Right hindlimb (tissue), 1 donor: ENCODE measurements around the gene FBXO40.

Experiments used
- DNase-seq: peaks from one replicate; pipeline ENCODE4 v3.0.0-alpha.2; 2018

FBXO40 gene

DNA sequence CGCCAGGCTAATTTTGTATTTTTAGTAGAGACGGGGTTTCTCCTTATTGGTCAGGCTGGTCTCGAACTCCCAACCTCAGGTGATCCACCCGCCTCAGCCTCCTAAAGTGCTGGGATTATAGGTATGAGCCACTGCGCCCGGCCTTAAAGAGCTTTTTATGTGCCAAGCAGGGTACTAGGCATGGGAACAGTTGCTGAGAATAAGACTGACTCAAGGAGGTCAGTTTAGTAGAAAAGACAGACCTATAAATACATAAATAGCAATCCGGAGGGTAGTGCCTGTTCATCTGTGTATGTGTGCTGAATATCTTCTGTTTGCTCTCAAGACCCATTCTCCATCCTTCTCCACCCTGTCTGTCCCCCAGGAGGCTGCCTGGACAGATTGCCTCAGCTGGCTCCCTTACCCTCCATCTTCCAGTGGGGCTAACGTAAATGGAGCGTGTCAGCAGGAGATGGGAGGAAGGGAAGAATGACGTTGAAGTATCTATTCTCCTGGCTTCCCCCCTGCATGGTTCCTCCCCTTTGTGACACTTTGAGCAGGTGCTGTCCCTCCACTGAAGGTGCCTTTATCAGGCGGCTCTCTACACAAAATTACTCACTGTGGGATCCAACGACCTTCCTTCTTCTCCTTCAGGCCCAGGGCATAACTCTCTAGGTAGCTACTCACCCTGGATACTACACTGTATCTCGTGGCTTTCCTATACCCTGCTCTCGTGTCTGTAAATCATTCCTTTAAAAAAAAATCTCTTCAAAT, 31.1 kb downstream of the FBXO40 start:
- no peak for DNase-seq

DNA sequence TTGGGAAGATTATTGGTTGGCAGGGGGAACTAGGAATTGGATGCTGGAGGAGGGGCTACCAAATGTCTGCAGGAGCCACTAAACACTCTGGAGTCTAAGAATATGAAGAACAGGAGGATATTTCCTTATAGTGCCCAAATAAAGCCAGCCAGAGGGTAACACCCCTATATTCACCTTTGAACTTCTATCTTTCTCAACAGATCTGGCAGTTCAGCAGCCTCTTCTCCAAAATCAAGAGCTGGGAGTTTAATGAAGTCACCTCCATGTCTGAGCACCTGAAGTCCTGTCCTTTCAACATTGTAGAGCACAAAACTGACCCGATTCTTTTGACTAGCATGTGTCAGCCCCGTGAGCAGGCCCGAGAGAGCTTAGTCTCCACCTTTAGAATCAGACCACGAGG, 33.3 kb downstream of the FBXO40 start:
- no peak for DNase-seq

DNA sequence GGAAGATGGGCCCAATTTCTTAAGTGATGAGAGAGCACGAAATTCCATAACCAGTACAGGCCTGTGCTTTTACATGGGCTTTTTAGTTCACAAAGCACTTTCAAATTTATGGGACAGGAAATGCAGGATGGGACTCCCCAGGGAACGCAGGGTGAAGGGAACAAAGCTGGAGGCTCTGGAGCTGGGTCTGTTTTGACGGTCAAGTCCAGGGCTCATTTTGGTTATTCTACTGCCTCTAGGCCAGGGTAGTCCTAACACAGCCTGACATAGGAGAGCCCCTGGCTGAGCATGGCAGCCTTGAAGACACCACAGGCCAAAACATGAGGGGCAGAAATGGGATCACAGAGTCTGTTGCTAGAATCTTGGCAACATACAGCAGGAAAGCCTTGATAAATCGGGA, 34.0 kb downstream of the FBXO40 start:
- DNase-seq, result no peak

DNA sequence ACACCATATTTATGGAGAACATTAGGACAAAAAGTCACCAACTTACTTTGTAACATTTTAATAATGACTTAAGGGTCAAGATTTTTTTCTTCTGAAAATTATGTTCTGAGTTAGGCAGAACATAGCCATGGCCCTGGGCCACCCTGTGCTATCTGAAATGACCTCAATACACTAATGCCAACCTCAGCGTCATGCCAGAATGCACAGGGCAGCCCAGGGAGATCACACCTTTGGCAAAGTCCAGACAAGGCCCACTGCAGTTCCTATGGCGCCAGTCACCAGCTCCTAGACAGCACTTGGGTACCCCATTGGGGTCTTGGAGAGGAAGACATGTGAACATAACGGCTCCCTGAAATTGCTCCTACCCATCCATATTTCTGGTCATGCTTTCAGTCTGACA, 34.4 kb downstream of the FBXO40 start:
- no peak for DNase-seq

DNA sequence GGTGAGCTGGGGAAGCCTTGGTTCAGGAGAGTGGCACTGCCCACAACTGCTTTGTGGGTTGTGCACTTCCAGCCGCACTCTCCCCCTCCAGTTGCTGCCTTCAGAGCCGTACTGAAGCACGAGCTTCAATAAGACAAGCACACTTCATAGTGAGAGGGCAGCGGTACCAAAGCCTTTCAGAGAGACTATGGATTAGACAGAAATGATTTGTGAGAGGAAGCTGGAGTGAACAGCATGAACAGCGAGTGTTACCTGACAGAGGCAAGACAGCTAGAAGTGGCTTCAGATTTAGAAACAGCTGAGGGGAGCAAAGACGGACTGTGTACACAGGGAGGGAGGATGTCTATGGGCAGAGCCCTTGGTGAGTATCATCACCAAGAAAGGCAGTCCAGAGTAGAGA, 36.4 kb downstream of the FBXO40 start:
- no peak for DNase-seq

DNA sequence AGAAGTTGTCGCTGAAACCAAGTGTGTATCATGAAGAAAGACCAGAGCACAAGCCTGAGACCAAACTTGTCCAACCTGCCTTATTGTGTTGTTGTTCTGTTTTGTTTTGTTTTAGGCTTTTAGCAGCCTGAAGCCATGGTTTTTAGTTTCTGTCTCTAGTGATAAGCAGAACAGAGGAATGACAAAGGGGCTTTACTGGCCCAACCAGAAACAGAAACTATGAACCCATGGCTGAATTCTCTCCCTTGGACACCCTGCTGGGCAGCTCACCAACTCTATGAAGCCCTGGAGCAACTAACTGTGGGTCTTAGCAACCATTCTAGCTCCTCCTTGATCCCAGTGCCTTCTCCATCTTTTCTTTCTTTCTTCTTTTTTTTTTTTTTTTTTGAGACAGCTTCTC, 37.2 kb downstream of the FBXO40 start:
- DNase-seq, result no peak

DNA sequence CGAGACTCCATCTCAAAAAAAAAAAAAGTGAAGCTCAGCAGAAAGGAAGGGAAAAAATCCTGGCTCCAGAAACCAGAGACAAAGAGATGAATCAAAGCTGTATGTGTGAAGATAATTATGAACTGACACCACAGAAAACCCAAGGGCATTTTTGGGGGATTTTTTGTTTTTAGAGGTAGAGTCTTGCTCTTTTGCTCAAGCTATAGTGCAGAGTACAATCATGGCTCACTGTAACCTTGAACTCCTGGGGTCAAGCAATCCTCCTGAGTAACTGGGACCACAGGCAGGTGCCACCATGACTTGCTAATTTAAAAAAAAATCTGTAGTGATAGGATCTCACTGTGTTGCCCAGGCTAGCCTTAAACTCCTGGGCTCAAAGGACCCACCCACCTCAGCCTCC, 44.7 kb downstream of the FBXO40 start:
- no peak for DNase-seq

DNA sequence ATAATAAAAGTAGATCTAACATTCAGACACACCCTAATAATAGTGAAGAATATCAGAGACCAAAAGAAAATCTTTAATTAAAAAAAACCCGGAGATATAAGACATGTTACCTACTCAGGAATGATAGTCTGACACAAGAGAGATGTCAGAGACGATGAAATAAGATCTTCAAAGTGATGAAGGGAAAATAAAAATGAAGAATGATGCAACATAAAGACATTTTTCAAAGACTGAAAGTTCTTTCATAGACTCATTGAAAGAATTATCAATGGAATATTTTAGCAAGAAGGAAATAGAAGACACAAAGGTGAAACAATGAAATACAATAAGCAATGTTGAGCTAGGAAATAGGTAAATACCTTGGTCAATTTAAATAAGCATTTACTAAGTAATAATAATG, 47.9 kb downstream of the FBXO40 start:
- no peak for DNase-seq

DNA sequence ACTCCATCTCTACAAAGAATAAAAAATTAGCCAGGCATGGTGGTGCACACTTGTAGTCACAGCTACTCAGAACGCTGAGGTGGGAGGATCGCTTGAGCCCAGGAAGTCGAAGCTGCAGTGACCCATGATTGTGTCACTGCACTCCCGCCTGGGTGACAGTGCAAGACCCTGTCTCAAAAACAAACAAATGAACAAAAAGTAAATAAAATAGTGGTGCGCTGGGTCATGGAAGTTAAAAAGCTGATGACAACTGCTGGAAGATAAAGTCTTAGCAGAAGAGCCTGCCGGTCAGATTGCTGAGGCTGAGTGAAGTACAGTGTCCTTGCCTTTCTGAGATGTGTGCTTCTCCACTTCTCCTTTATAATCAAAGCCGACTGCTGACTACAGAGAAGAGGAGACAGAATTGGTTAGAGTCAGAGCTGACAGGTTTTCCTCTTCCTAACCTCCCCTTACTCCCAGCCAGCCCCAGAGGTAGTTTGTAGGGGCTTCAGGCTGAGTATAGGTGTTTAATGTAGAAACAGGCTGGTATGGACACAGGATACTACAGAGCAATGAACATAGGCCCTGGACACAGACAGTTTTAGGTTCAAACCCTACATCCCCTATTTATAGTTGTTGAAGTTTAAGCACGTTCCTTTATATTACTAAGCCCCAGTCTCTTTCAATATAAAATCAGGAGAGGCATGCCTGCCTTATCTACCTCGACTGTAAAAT, 49.6 kb downstream of the FBXO40 start:
- no peak for DNase-seq

DNA sequence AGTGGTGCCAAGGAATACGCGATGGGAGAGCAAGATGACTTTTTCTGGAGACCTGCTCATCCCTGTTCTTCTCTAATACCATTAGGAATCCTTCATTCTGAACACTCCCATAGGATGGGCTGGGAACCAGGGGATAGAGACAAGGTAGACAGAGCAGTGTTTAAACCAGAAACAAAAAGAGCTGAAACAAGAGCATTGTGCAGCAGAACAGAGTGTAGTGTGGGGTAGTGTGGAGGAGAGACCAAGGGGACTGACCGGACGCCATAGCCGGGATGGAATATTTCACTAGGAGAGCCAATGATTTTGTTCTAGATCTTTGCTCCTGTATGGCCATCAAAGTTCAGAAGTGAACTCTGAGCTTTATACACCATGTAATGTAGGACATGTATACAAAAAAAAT, 51.9 kb downstream of the FBXO40 start:
- no peak for DNase-seq

DNA sequence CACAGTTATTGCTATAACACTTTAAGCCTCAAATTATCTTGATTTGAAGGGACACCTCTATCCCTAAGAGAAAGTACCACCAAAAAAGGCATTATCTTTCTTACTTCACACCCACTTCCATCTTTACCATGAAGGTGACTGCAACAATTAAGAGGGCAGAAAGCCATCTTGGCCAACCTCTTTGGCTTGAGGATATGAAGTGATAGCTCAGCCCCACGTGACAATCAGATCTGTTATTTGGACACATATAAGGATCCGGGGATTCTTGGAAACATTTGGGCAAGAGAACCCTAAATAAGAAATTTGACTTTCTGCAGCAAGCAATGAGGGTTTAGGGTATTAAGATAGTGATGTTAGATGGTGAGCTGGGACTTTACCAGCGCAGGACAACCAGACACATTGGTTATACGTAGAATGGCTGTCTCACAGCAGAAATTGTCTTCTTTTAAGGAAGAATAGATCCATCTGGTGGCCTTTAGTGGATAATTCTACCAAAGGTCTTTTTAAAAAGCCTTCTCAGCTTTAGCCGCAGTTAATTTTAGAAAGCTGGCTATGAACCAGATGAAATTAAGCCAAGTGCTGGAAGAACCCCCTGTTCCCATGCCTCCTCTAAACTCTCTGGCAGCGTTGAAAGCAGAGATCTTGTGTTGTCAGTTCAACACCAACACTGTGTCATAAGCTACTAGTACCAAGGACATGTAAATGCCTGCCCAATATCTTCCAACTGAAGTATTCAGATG, 55.2 kb downstream of the FBXO40 start:
- no peak for DNase-seq

DNA sequence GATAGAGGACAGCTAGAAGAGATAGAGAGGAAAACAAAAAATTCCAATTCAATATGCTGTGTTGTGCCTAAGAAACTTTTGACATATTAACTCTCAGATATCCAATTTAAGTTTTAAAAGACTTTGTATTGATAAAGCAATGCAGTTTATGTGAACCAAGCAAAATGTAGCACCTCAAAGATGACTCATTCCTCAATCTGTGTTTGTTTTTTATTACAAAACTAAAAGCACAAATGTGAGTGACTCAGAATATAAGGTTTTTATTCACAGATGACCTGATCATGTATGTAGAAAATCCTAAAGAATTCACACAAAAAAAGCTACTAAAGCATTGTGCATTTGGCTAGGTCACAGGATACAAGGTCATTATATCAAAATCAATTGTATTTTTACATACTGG, 56.5 kb downstream of the FBXO40 start:
- DNase-seq, result no peak

DNA sequence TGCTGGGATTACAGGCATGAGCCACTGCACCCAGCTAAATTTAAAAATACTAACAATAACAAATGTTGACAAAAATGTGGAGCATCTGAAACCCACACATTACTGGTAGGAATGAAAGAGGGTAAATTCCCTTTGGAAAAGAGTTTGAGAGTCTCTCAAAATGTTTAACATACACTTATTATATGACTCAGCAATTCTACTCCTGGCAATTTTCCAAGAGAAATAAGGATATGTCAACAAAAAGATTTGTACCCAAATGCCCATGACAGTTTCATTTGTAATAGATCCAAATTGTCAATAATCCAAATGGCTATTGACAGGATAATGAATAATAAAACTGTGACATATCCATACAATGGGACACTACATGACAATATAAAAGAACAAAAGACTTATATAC, 58.5 kb downstream of the FBXO40 start:
- DNase-seq, result no peak

DNA sequence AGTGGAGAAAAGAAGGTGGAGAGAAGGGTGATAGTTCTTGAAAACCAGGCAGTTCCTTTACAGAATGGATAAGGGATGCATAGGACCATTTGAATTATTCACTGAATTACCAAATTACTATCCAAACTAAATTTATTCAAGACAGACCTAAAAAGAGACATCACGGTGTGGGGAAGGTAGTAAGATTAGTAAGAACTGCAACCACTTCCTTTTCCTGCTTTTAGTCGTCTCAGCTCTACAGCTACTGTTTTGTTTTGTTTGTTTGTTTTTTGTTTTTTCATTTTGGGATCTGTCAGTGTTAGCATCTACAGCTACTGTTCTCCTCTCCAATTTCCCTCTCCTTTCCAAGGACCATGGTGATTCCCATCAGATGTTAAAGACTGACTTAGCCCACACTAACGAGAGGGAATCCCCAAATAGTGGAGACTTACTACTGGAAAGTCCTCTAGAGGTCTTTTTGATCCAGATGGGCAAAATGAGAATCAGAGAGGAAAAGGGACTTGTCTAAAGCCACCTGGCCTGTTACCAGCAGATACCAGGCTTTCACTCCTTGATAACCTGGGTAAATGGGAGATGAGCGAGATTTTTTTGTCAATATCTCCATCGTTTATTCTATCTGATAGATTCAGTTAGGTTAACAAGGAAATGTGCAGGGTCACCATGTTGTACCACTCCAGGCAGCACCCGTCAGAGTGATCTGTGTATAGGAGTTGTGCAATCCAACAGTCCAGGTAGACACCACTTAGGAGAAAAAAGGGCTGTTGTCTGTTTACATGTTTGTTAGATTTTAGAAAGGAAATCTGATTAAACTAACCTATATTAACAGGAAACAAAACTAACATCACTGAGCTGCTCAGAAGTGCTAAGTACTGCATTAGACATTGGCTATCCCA, 61.6 kb downstream of the FBXO40 start:
- DNase-seq, result no peak

DNA sequence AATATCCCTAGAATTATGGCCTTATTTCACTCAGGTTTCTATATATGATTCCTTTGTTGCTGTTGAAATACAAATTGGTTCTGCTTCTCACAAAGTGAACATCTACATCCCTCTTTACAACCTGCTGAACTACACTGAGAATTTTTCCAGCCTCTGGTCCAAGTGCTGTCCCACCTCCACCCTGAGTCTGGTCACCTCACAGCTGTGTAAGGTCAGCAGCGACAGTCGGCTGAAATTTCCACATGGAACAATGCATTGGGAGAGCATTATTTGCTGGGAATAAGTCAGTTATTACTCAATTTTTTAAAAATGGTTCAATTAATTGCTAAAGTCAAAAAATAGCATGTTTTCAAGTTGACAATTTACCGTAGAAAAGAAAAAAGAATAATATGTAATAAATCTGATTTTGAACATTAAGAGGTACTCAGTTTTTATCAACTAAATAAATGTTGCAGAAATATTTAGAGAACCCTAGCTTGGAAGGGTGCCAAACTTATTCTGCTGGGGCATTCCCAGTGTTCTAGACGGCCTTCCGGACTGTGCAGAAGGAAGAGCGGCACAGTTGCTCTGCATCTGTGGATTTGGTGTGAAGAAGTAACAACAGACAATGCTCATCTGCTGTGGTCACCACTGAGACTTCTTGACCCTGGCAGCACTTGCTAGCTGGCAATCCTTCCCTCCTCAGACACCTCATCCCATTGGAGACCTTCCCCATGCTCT, 65.7 kb downstream of the FBXO40 start:
- DNase-seq, result no peak

DNA sequence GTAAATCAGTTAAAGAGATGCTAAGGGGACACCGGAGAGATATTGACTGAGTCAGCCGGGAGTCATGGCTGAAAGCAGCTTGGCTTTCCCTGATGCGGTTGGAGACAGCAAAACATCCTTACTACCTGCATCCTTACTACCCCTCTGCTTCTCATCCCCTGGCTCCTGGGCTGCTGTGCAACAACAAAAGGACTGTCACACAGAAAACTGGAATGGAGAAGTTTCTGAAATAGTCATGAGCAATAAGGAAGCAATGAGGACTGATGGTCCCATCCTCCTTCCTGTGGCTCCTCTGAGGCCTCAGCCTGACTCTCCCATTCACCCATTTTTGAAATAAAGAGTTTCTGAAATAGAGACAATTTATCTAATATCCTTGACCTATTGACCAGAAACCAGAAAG, 66.4 kb downstream of the FBXO40 start:
- DNase-seq, result no peak

DNA sequence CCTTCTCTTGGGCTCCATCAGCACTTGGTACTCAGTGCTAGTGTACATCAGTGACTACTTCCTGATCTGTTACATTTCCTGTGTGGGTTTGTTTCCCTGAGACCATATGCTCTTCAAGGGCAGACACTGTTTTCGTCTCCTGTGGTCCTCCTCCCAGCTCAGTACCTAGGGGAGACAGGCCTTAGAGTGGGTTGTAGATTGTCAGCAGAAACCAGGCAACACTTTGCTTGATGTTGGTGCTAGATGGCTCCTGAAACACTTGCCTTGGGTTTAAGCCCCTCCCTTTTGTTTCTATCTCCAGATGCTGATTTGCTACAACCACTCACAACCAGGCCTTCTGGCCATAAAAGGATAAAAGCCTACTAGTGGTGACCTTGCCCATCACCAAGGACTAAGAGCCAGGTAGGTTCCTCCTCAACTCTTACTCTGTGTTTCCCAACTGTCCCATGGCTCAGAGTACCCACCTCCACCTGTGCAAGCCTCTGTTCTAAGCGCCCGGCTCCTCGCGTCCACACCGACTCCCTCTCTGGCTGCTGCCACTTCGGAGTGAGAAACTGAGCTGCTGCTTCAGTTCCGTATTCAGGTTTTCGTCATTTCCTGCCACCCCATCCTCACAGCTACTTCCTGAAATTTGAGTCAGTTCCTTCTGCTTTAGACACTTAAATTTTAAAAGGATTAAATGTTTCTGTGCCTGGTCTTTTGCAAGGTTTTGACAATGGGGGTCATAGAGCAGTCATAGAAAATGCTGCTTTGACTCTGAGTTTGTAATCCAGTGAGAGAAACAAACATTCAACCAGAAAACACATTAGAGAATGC, 67.4 kb downstream of the FBXO40 start, which contains the start of gene HCLS1:
Gene HCLS1 (minus strand): TSS at position 548 of the 816 bp plus-strand sequence. CDS start 2,556 bp downstream, outside the sequence.
- DNase-seq, result no peak

DNA sequence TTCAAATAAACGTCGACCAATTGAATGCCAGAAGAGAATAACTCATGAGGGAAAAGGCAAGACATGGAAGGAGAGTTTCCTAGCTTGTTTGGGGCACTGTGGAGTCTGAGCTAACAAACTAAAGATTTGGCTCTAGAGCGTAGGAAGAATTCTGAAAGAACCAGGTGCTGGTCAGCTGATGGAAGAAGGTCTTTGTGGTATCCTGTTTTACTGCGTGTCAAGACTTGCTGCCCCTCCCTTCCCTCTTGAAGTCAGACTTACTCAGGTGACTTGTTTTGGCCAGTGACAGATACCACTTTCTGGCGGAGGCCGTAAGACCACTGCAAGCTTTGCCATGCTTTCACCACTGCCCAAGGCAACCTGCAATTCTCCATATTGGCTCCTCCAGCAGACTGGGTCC, 68.2 kb downstream of the FBXO40 start:
- DNase-seq, result no peak

DNA sequence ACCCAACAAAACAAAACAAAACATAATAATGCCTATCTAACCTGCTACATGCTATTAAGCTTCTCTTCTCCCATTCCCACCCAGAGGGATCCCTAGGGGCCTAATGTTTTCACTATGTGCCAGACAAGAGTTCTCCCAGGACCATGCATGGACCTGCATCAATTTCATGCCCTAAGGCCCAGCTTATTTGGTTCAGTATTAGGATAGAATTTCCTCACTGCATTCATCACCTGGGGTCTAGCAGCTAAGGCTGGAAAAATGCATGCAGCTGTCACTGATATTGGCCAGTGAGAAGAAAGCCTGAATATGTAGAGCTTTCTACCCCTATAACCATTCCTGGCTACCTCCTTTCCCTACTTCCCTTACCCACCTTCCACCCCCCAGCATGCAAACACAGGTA, 69.6 kb downstream of the FBXO40 start:
- no peak for DNase-seq

DNA sequence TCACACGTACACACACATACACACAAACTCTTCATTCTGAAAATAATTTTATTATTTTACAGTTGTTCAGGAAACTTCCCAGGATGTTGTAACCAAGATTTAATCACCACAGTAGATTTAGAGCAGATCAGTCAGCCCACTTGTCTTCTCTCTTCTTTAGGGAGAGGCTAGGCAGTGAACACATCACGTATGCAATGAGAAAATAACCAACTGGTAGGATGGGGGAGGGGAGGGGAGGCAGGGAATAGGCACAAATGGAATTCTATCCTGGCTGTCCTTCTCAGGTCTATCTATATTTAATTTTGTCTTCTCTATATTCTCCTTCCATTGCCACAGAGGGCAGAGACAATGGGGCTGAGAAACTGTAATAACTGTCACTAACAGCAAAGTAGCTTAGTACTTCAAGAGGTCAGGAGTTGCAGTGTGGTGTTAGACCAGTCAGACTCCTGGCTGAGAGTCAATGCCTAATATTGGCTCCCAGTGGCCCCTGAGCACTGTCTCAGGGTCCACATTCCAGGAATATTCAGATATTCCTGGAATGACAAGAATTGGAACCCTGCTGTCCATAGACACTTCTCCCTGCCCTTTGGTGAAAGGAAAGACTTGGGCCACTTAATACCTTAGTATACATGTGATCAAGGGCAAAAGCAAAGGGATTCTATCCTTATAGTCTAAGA, 70.1 kb downstream of the FBXO40 start:
- DNase-seq, result no peak

DNA sequence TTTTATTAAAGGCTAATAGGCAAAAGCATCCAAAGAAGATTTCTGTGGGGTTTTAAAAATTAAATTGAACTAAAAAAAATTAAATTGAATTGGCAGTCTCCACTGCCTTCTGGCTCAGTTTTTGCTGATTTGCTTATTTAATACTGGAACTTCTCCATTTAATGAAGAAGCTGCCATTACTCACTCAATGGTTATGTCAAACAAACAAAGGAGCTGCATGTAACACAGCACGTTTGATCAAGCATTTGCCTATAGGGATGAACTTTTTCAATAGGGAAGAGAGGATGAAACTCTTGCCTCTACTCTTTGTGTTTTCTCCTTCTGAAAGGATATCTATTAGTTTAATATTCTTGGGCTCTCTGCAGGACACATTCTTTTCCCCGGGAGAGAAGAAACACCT, 72.3 kb downstream of the FBXO40 start:
- no peak for DNase-seq
